Ovary (tissue), 3 donors: ENCODE measurements around the gene NAGLU.

Experiments used
- CTCF ChIP-seq, 3 donors: fragments of 450-650 bp in 2 of 3; fragments of 200-600 bp in 1 of 3; IDR thresholded peaks; one replicate each; pipeline versions ENCODE4 v1.5.1 to v1.8.0; 2016 to 2022; ENCODE audit warnings: antibody characterized with exemption in 3 of 3, mild to moderate bottlenecking in 1 of 3
- EP300 ChIP-seq: sonication (generic); formaldehyde crosslinking; IDR thresholded peaks from one replicate; pipeline ENCODE4 v1.6.1; 2017; ENCODE audit warnings: antibody characterized with exemption
- POLR2A ChIP-seq: fragments of 450-650 bp; IDR thresholded peaks from one replicate; pipeline ENCODE4 v1.6.1; 2017; ENCODE audit warnings: antibody characterized with exemption, mild to moderate bottlenecking, moderate library complexity
- donor health status: DM: no; HTN: no; CAD: no.

GRCh38 chr17:42502926-42503325, 33.1 kb upstream of the NAGLU start:
- no peak for TF ChIP-seq CTCF (IDR thresholded peaks at IDR 0.05)
- no peak for TF ChIP-seq EP300
- no peak for TF ChIP-seq POLR2A
